ENCODE measurements around the gene DNAJC3.
"Not testable (repeated sequence)": the region's sequence is repeated elsewhere in the genome, so short reads cannot be mapped to it uniquely, and the experiment has no call there.

The DNAJC3 gene

GRCh38 chr13:95656386-95657015 is 20.4 kb upstream of the DNAJC3 start:
- H3K27ac ChIP-seq (replicated peaks; ENCODE audit: low read length) = no peak overlapping the region
- H2AK5ac ChIP-seq (ENCODE audit: low read depth, low read length) = no peak overlapping the region
- no peak overlapping the region for H3K23ac ChIP-seq (ENCODE audit: low read depth, low read length, poor library complexity)
- no CpG with 5 or more reads among the region's 3 CpGs for WGBS, 2 donors (ENCODE audit: extremely low coverage in 2 of 2, insufficient read length in 2 of 2, insufficient replicate concordance in 1 of 2)
- no peak overlapping the region for H3K4me3 ChIP-seq (ENCODE audit: low read length in 2 of 2)
- no peak overlapping the region for H2BK15ac ChIP-seq (ENCODE audit: low read length)
- H4K91ac ChIP-seq (ENCODE audit: low read depth, low read length, poor library complexity) = no peak overlapping the region
- no peak overlapping the region for H3K9ac ChIP-seq (ENCODE audit: low read depth, low read length, poor library complexity)
- no peak overlapping the region for H3K14ac ChIP-seq (ENCODE audit: low read length)
- H2AFZ ChIP-seq (ENCODE audit: low read length) = no peak overlapping the region
- no peaks in the 10 kb centered on the region for H3K9me3 ChIP-seq (replicated peaks in 1 of 2; ENCODE audit: control insufficient read depth in 2 of 2, insufficient read depth in 1 of 2, low read depth in 1 of 2, low read length in 2 of 2)
- H4K8ac ChIP-seq (ENCODE audit: low read depth, low read length) = no peak overlapping the region
- H3K79me1 ChIP-seq (ENCODE audit: low read depth, low read length) = no peaks in the 10 kb centered on the region
- DNase-seq (ENCODE audit: low spot score) = no peak
- no peak overlapping the region for H3K4ac ChIP-seq (ENCODE audit: low read length)
- H2BK120ac ChIP-seq (ENCODE audit: low read depth, low read length) = no peak overlapping the region
- no peaks in the 10 kb centered on the region for H3K4me1 ChIP-seq (ENCODE audit: control insufficient read depth in 2 of 2, insufficient read depth in 1 of 2, low read depth in 1 of 2, low read length in 2 of 2)
- no peak overlapping the region for H3K4me2 ChIP-seq (ENCODE audit: insufficient read depth, low read length, poor library complexity, severe bottlenecking)
- H3K36me3 ChIP-seq (replicated peaks in 1 of 2; ENCODE audit: control insufficient read depth in 2 of 2, insufficient read depth in 2 of 2, low read length in 2 of 2) = no peaks in the 10 kb centered on the region
- H3K27me3 ChIP-seq (ENCODE audit: control insufficient read depth in 3 of 3, insufficient read depth in 3 of 3, low read depth in 1 of 3, low read length in 3 of 3) = peaks cover 0 to 2% (median 0%) of the 10 kb centered on the region in 3 experiments
- no peak overlapping the region for H2BK5ac ChIP-seq (ENCODE audit: low read length)
- H2BK12ac ChIP-seq (ENCODE audit: low read length) = no peak overlapping the region
- H3K18ac ChIP-seq (ENCODE audit: low read length) = no peak overlapping the region

GRCh38 chr13:95659500-95659899 is 17.4 kb upstream of the DNAJC3 start:
- no peak overlapping the region for H3K14ac ChIP-seq (ENCODE audit: low read length)
- H3K4me2 ChIP-seq (ENCODE audit: insufficient read depth, low read length, poor library complexity, severe bottlenecking) = no peak overlapping the region
- no peak overlapping the region for H2BK5ac ChIP-seq (ENCODE audit: low read length)
- no peak overlapping the region for H2BK12ac ChIP-seq (ENCODE audit: low read length)
- H2BK15ac ChIP-seq (ENCODE audit: low read length) = no peak overlapping the region
- peaks cover 0 to 2% (median 0%) of the 10 kb centered on the region in 3 experiments for H3K27me3 ChIP-seq (ENCODE audit: control insufficient read depth in 3 of 3, insufficient read depth in 3 of 3, low read depth in 1 of 3, low read length in 3 of 3)
- H2AK5ac ChIP-seq (ENCODE audit: low read depth, low read length) = no peak overlapping the region
- no peak overlapping the region for H3K23ac ChIP-seq (ENCODE audit: low read depth, low read length, poor library complexity)
- H2BK120ac ChIP-seq (ENCODE audit: low read depth, low read length) = no peak overlapping the region
- no peaks in the 10 kb centered on the region for H3K9me3 ChIP-seq (replicated peaks in 1 of 2; ENCODE audit: control insufficient read depth in 2 of 2, insufficient read depth in 1 of 2, low read depth in 1 of 2, low read length in 2 of 2)
- no peak overlapping the region for H3K27ac ChIP-seq (replicated peaks; ENCODE audit: low read length)
- H3K9ac ChIP-seq (ENCODE audit: low read depth, low read length, poor library complexity) = no peak overlapping the region
- no peak overlapping the region for H3K4me3 ChIP-seq (ENCODE audit: low read length in 2 of 2)
- no peak overlapping the region for H4K8ac ChIP-seq (ENCODE audit: low read depth, low read length)
- H4K91ac ChIP-seq (ENCODE audit: low read depth, low read length, poor library complexity) = no peak overlapping the region
- no peak overlapping the region for H3K4ac ChIP-seq (ENCODE audit: low read length)
- H3K18ac ChIP-seq (ENCODE audit: low read length) = no peak overlapping the region
- H3K79me1 ChIP-seq (ENCODE audit: low read depth, low read length) = no peaks in the 10 kb centered on the region
- DNase-seq (ENCODE audit: low spot score) = no peak
- no peaks in the 10 kb centered on the region for H3K4me1 ChIP-seq (ENCODE audit: control insufficient read depth in 2 of 2, insufficient read depth in 1 of 2, low read depth in 1 of 2, low read length in 2 of 2)
- H3K36me3 ChIP-seq (replicated peaks in 1 of 2; ENCODE audit: control insufficient read depth in 2 of 2, insufficient read depth in 2 of 2, low read length in 2 of 2) = no peaks in the 10 kb centered on the region
- H2AFZ ChIP-seq (ENCODE audit: low read length) = no peak overlapping the region

GRCh38 chr13:95660981-95661581 is 15.9 kb upstream of the DNAJC3 start:
- Histone ChIP-seq H3K14ac (ENCODE audit: low read length) (no peak overlapping the region), H2BK15ac (ENCODE audit: low read length) (no peak overlapping the region), H3K4ac (ENCODE audit: low read length) (no peak overlapping the region), H4K91ac (ENCODE audit: low read depth, low read length, poor library complexity) (no peak overlapping the region), H3K4me1 (ENCODE audit: control insufficient read depth in 2 of 2, insufficient read depth in 1 of 2, low read depth in 1 of 2, low read length in 2 of 2) (no peaks in the 10 kb centered on the region), H2BK5ac (ENCODE audit: low read length) (no peak overlapping the region), H2AK5ac (ENCODE audit: low read depth, low read length) (no peak overlapping the region), H3K36me3 (replicated peaks in 1 of 2; ENCODE audit: control insufficient read depth in 2 of 2, insufficient read depth in 2 of 2, low read length in 2 of 2) (no peaks in the 10 kb centered on the region), H3K23ac (ENCODE audit: low read depth, low read length, poor library complexity) (no peak overlapping the region), H3K9me3 (replicated peaks in 1 of 2; ENCODE audit: control insufficient read depth in 2 of 2, insufficient read depth in 1 of 2, low read depth in 1 of 2, low read length in 2 of 2) (peaks cover 0 to 4% of the 10 kb centered on the region in 2 donors), H4K8ac (ENCODE audit: low read depth, low read length) (no peak overlapping the region), H2BK120ac (ENCODE audit: low read depth, low read length) (no peak overlapping the region), H3K4me2 (ENCODE audit: insufficient read depth, low read length, poor library complexity, severe bottlenecking) (no peak overlapping the region), H2AFZ (ENCODE audit: low read length) (no peak overlapping the region), H3K9ac (ENCODE audit: low read depth, low read length, poor library complexity) (no peak overlapping the region), H3K79me1 (ENCODE audit: low read depth, low read length) (no peaks in the 10 kb centered on the region), H3K18ac (ENCODE audit: low read length) (no peak overlapping the region), H2BK12ac (ENCODE audit: low read length) (no peak overlapping the region), H3K27me3 (ENCODE audit: control insufficient read depth in 3 of 3, insufficient read depth in 3 of 3, low read depth in 1 of 3, low read length in 3 of 3) (peaks cover 0 to 2% (median 0%) of the 10 kb centered on the region in 3 experiments), H3K4me3 (ENCODE audit: low read length in 2 of 2) (no peak overlapping the region), H3K27ac (replicated peaks; ENCODE audit: low read length) (no peak overlapping the region)
- DNase-seq (ENCODE audit: low spot score) = no peak

- H3K9me3 ChIP-seq (replicated peaks in 1 of 2; ENCODE audit: control insufficient read depth in 2 of 2, insufficient read depth in 1 of 2, low read depth in 1 of 2, low read length in 2 of 2) = peaks cover 11 to 34% of the 10 kb centered on the region in 2 donors
- H3K36me3 ChIP-seq (replicated peaks in 1 of 2; ENCODE audit: control insufficient read depth in 2 of 2, insufficient read depth in 2 of 2, low read length in 2 of 2); H4K8ac ChIP-seq (ENCODE audit: low read depth, low read length); H3K27ac ChIP-seq (replicated peaks; ENCODE audit: low read length); H4K91ac ChIP-seq (ENCODE audit: low read depth, low read length, poor library complexity); H3K18ac ChIP-seq (ENCODE audit: low read length); H3K9ac ChIP-seq (ENCODE audit: low read depth, low read length, poor library complexity); H3K27me3 ChIP-seq (ENCODE audit: control insufficient read depth in 3 of 3, insufficient read depth in 3 of 3, low read depth in 1 of 3, low read length in 3 of 3); H2BK12ac ChIP-seq (ENCODE audit: low read length); H3K79me1 ChIP-seq (ENCODE audit: low read depth, low read length); H3K14ac ChIP-seq (ENCODE audit: low read length); H2BK15ac ChIP-seq (ENCODE audit: low read length); H3K4me2 ChIP-seq (ENCODE audit: insufficient read depth, low read length, poor library complexity, severe bottlenecking); H3K4me3 ChIP-seq (ENCODE audit: low read length in 2 of 2); H3K4me1 ChIP-seq (ENCODE audit: control insufficient read depth in 2 of 2, insufficient read depth in 1 of 2, low read depth in 1 of 2, low read length in 2 of 2); H2BK5ac ChIP-seq (ENCODE audit: low read length); H3K4ac ChIP-seq (ENCODE audit: low read length); H3K23ac ChIP-seq (ENCODE audit: low read depth, low read length, poor library complexity); H2BK120ac ChIP-seq (ENCODE audit: low read depth, low read length); H2AFZ ChIP-seq (ENCODE audit: low read length); DNase-seq (ENCODE audit: low spot score); H2AK5ac ChIP-seq (ENCODE audit: low read depth, low read length): not testable (repeated sequence)
Observed at GRCh38 chr13:95667235-95667634, 9.7 kb upstream of the DNAJC3 start.

Measured in neuronal stem cell (in vitro differentiated cells).